Testis (tissue), 2 donors: ENCODE measurements around the gene SDK2.

ENCODE experiments used
- CTCF ChIP-seq, 3 experiments: fragments of 450-650 bp in 2 of 3; fragments of 200-600 bp in 1 of 3; sonication (generic) in 1 of 3; IDR thresholded peaks; one replicate each; pipeline ENCODE4 v1.5.1; 2016 to 2019; ENCODE audit warnings: antibody characterized with exemption in 3 of 3, mild to moderate bottlenecking in 2 of 3, moderate library complexity in 1 of 3
- POLR2A ChIP-seq: fragments of 450-650 bp; IDR thresholded peaks from one replicate; pipeline ENCODE4 v1.6.1; 2017; ENCODE audit warnings: antibody characterized with exemption, mild to moderate bottlenecking, moderate library complexity

GRCh38 chr17:73290399-73291259, 353.6 kb downstream of the SDK2 start:
- TF ChIP-seq CTCF (IDR thresholded peaks at IDR 0.05): no peak
- TF ChIP-seq POLR2A: no peak
